ENCODE measurements around the gene TENM3. TPM values are rescaled to one million over a fixed set of nuclear protein-coding genes. Genes with fewer than 3 reads are reported as not detected.

Gene TENM3
- total RNA-seq, 1 donor from 2014 or later: not detected

DNA sequence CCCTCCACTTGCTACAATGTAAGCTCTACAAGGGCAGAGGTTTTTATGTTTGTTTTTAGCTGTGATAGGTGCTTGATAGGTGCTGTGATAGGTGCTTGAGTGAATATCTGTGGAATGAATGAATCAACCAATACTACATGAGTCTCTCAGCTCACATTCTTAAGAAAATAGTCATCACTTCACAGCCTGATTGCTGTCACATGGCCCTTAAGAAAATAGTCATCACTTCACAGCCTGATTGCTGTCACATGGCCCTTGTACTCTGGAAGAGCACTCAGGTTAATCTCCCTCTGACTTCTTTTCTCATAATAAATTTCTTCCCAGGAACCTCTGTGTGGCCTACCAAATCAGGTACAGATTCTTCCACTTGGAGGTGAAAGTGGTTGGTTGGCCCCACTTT, 335.2 kb downstream of the TENM3 start:
- intact Hi-C loops (cut with micrococcal nuclease): no loop called here

DNA sequence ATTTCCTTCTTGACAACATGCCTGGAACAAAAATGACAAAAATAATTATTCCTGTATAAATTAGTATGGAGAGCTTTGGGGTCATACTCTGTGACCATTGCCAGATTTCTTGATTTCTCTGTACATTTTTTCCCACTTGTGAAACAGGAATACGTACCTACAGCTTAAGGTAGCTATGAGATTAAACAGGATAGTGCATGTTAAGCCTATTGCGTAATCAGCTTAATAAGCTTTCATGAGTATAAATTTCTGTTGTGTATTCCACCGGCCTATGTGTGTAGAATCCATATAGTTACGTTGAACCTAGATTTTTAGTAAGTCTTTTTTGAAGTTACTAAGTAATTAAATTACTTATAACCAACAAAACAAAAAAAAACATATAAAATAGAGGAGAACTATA, 339.0 kb downstream of the TENM3 start:
- intact Hi-C loops (cut with micrococcal nuclease): no loop called here
- Mint-ChIP-seq H3K4me3 (no peak overlapping the region), H3K9me3 (no peaks in the 10 kb centered on the region), H3K27me3 (ENCODE audit: insufficient read depth) (no peaks in the 10 kb centered on the region), H3K27ac (no peak overlapping the region), H3K4me1 (ENCODE audit: low read depth) (no peaks in the 10 kb centered on the region), H3K36me3 (ENCODE audit: low read depth) (no peaks in the 10 kb centered on the region)
- DNase-seq (ENCODE audit: low spot score): no peak

More for the DNA sequence above, 335.2 kb downstream of the TENM3 start:
- Mint-ChIP-seq H3K27ac (no peak overlapping the region), H3K36me3 (ENCODE audit: low read depth) (no peaks in the 10 kb centered on the region), H3K4me1 (ENCODE audit: low read depth) (no peaks in the 10 kb centered on the region), H3K4me3 (no peak overlapping the region), H3K9me3 (no peaks in the 10 kb centered on the region), H3K27me3 (ENCODE audit: insufficient read depth) (no peaks in the 10 kb centered on the region)
- no peak for DNase-seq (ENCODE audit: low spot score)

DNA sequence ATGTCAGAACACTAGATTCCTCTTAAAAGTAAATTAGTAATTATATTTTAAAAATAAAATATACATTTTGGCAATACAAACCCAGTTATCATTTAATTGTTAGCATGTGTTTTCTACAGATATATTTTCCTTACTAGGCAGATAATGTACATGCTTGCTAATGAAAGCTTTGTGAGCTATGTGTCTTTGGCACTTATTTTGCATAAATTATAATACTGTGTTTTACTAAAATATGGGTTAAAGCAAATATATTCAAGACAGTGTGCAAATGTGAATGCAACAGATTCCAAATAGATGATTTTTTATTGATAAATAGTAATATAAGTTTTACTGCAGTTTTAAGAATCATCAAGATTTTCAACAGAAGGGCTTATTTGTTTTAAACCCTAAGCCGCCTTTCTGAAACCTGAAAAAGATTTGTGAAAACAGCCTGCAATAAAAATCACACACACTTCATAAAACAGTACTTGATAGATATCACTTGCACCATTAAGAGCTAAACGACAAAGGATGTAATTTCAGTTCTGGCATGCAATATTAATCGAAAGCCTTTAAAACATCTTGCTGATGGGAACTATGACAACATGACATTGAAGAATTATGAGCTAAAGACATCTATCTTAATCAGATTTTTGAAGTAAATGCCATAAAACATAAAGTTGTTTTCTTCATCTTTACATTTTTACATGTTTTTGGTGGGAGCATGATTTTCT, 340.7 kb downstream of the TENM3 start:
- no peaks in the 10 kb centered on the region for H3K27me3 Mint-ChIP-seq (ENCODE audit: insufficient read depth)
- no peak overlapping the region for H3K4me3 Mint-ChIP-seq
- DNase-seq (ENCODE audit: low spot score): no peak
- no peaks in the 10 kb centered on the region for H3K36me3 Mint-ChIP-seq (ENCODE audit: low read depth)
- H3K9me3 Mint-ChIP-seq: no peaks in the 10 kb centered on the region
- no peak overlapping the region for H3K27ac Mint-ChIP-seq
- intact Hi-C loops (cut with micrococcal nuclease): no loop called here
- no peaks in the 10 kb centered on the region for H3K4me1 Mint-ChIP-seq (ENCODE audit: low read depth)

DNA sequence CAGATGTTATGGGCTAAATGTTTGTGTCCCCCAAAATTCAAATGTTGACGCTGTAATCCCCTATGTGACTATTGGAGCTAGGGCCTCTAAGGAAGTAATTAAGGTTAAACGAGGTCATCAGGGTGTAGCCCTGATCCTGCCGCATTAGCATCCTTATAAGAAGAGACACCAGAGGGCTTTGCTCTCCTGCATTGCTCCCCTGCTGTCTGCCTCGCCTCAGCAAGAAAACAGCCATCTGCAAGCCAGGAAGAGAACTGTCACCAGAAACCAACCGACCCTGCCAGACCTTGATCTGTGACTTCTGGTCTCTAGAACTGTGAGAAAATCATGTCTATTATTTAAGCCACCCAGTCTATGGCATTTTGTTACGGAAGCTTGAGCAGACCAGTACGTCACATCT, 342.1 kb downstream of the TENM3 start:
- H3K27me3 Mint-ChIP-seq (ENCODE audit: insufficient read depth): no peaks in the 10 kb centered on the region
- H3K9me3 Mint-ChIP-seq: no peaks in the 10 kb centered on the region
- no peak overlapping the region for H3K27ac Mint-ChIP-seq
- H3K4me1 Mint-ChIP-seq (ENCODE audit: low read depth): no peaks in the 10 kb centered on the region
- no peaks in the 10 kb centered on the region for H3K36me3 Mint-ChIP-seq (ENCODE audit: low read depth)
- DNase-seq (ENCODE audit: low spot score): no peak
- H3K4me3 Mint-ChIP-seq: no peak overlapping the region
- intact Hi-C loops (cut with micrococcal nuclease): no loop called here

DNA sequence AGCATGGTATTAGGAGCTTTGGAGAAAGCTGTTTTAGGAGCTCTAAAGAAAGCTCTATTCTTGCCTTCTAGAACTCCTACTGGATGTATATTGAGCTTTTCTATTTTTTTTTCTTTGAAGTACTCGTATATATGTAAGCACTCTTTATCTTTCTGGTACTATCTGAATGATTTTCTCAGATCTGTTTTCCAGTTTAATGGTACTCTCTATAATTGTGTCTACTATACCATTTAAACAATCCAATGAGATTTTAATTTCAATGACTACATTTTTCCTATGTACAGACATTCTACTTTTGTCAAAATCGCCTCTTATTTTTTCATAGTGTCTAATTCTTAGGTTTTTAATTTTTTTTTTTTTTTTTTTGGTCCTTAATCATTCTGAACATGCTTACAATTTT, 345.9 kb downstream of the TENM3 start:
- no peaks in the 10 kb centered on the region for H3K9me3 Mint-ChIP-seq
- no peak for DNase-seq (ENCODE audit: low spot score)
- H3K36me3 Mint-ChIP-seq (ENCODE audit: low read depth): no peaks in the 10 kb centered on the region
- no peak overlapping the region for H3K4me3 Mint-ChIP-seq
- no peak overlapping the region for H3K27ac Mint-ChIP-seq
- intact Hi-C loops (cut with micrococcal nuclease): no loop called here
- H3K4me1 Mint-ChIP-seq (ENCODE audit: low read depth): no peaks in the 10 kb centered on the region
- H3K27me3 Mint-ChIP-seq (ENCODE audit: insufficient read depth): no peaks in the 10 kb centered on the region

DNA sequence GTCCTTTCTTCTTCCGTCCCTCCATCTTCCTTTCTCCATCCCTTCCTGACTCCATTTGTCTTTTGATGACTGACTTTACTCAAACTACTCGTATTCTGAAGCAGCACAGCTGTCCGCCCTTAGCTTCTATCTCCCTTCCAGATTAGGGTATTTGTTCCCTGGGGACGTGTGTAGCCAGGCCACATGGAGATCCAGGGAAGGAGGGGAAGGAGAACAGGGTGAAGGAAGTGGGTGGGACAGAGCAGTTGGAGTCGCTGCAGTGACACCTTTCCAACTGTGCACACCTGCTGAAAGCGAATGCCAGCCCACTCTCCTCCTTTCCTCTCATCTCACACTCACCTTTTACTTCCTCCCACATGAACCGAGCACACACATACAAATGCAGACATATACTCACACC, 350.2 kb downstream of the TENM3 start:
- H3K36me3 Mint-ChIP-seq (ENCODE audit: low read depth): no peaks in the 10 kb centered on the region
- H3K9me3 Mint-ChIP-seq: no peaks in the 10 kb centered on the region
- DNase-seq (ENCODE audit: low spot score): no peak
- no peak overlapping the region for H3K4me3 Mint-ChIP-seq
- no peaks in the 10 kb centered on the region for H3K27me3 Mint-ChIP-seq (ENCODE audit: insufficient read depth)
- H3K27ac Mint-ChIP-seq: no peak overlapping the region
- no peaks in the 10 kb centered on the region for H3K4me1 Mint-ChIP-seq (ENCODE audit: low read depth)
- intact Hi-C loops (cut with micrococcal nuclease): no loop called here

DNA sequence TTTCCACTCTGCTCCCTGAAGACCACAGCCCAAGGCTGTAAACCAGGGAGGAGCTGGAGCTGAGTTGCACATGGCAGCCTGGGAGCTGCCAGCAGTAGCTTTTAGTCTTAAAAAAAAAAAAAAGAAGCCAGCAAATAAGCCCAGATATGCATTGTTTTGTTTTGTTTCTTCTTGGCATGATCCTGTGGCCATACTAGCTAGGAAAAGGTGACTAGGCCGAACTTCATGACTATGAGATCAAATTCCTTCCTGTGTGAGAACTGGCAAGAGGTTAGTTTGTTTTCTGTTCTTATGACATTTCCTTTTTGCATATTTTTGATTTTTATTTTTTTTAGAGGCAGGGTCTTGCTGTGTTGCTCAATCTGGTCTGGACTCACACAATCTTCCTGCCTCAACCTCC, 350.7 kb downstream of the TENM3 start:
- H3K4me3 Mint-ChIP-seq: no peak overlapping the region
- no peaks in the 10 kb centered on the region for H3K4me1 Mint-ChIP-seq (ENCODE audit: low read depth)
- H3K36me3 Mint-ChIP-seq (ENCODE audit: low read depth): no peaks in the 10 kb centered on the region
- no peaks in the 10 kb centered on the region for H3K9me3 Mint-ChIP-seq
- H3K27me3 Mint-ChIP-seq (ENCODE audit: insufficient read depth): no peaks in the 10 kb centered on the region
- no peak overlapping the region for H3K27ac Mint-ChIP-seq
- intact Hi-C loops (cut with micrococcal nuclease): no loop called here
- DNase-seq (ENCODE audit: low spot score): no peak

DNA sequence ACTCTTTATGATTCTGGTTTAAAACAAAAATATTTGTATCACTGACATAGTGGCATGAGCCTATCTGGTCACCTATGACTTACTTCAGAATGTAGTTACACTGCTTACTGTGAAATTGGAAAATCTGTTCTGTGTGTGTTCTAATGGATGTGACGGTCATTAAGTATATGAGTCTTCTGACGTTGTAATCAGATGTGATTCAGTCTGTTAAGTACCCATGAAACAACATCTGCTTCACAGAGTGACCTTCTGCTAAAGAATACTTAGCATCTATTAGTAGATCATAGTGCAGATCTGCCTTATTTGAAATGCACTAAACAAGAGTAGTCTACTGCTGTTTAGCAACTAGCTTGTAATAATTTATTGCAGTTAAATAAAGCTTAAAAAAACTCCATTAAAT, 356.9 kb downstream of the TENM3 start:
- H3K27me3 Mint-ChIP-seq (ENCODE audit: insufficient read depth): no peaks in the 10 kb centered on the region
- H3K4me1 Mint-ChIP-seq (ENCODE audit: low read depth): no peaks in the 10 kb centered on the region
- no peak for DNase-seq (ENCODE audit: low spot score)
- H3K4me3 Mint-ChIP-seq: no peak overlapping the region
- no peaks in the 10 kb centered on the region for H3K9me3 Mint-ChIP-seq
- no peak overlapping the region for H3K27ac Mint-ChIP-seq
- intact Hi-C loops (cut with micrococcal nuclease): no loop called here
- no peaks in the 10 kb centered on the region for H3K36me3 Mint-ChIP-seq (ENCODE audit: low read depth)

DNA sequence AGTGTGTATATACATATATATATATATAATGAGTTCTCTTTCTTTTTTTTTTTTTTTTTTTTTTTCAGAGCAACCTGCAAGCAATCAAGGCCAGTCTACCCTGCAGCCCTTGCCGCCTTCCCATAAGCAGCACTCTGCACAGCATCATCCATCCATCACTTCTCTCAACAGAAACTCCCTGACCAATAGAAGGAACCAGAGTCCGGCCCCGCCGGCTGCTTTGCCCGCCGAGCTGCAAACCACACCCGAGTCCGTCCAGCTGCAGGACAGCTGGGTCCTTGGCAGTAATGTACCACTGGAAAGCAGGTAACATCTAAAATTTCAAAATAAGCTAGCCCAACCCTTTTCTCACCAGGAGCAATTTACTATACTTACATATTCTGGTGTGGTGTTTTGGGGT, 357.7 kb downstream of the TENM3 start:
- no peak for DNase-seq (ENCODE audit: low spot score)
- no peak overlapping the region for H3K4me3 Mint-ChIP-seq
- no peaks in the 10 kb centered on the region for H3K36me3 Mint-ChIP-seq (ENCODE audit: low read depth)
- H3K27me3 Mint-ChIP-seq (ENCODE audit: insufficient read depth): no peaks in the 10 kb centered on the region
- no peaks in the 10 kb centered on the region for H3K9me3 Mint-ChIP-seq
- intact Hi-C loops (cut with micrococcal nuclease): no loop called here
- H3K4me1 Mint-ChIP-seq (ENCODE audit: low read depth): no peaks in the 10 kb centered on the region
- H3K27ac Mint-ChIP-seq: no peak overlapping the region

DNA sequence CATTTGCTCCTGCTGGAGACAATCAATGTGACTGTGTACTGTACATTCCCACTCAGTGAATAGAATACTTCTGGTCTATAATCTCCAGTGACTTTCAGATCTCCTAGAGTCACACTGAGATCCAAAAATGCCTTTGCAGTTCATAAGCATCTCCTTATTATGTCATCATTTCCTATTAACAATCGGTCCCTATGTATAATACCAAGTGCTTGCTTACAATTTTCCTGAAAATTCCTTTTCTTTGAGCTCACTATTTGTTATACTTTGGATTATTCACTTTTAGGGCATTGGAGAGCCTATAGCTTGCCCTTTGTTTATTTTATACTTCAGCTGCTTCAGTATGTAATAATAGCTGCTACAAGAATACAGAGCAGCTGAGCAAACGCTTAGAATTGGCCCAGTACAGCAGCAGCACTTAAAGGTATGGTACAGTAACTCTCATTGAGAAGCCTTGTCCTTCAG, 361.0 kb downstream of the TENM3 start:
- Mint-ChIP-seq H3K4me3 (no peak overlapping the region), H3K27me3 (ENCODE audit: insufficient read depth) (no peaks in the 10 kb centered on the region), H3K9me3 (no peaks in the 10 kb centered on the region), H3K27ac (no peak overlapping the region), H3K4me1 (ENCODE audit: low read depth) (no peaks in the 10 kb centered on the region), H3K36me3 (ENCODE audit: low read depth) (no peaks in the 10 kb centered on the region)
- intact Hi-C loops (cut with micrococcal nuclease): no loop called here
- no peak for DNase-seq (ENCODE audit: low spot score)

DNA sequence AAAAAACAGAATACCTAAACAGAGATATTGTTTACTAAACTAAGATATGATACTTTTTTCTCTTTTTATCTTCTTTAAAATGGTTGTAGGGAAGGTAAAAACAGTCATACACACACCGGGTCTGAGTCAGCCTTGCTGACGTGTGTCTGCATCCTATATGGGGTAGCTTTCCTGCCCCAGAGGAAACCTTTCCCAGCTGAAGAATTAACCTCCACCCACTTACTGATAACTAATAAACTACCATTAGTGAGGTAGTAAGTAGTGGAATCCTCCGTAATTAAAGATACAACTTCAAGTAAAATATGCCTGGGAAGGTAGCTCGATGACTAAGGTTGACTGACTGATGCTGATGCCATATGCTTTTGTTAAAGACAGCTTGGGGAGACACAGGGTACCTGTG, 361.8 kb downstream of the TENM3 start:
- H3K4me3 Mint-ChIP-seq: no peak overlapping the region
- no peaks in the 10 kb centered on the region for H3K9me3 Mint-ChIP-seq
- no peak overlapping the region for H3K27ac Mint-ChIP-seq
- no peak for DNase-seq (ENCODE audit: low spot score)
- intact Hi-C loops (cut with micrococcal nuclease): no loop called here
- no peaks in the 10 kb centered on the region for H3K36me3 Mint-ChIP-seq (ENCODE audit: low read depth)
- no peaks in the 10 kb centered on the region for H3K27me3 Mint-ChIP-seq (ENCODE audit: insufficient read depth)
- no peaks in the 10 kb centered on the region for H3K4me1 Mint-ChIP-seq (ENCODE audit: low read depth)

DNA sequence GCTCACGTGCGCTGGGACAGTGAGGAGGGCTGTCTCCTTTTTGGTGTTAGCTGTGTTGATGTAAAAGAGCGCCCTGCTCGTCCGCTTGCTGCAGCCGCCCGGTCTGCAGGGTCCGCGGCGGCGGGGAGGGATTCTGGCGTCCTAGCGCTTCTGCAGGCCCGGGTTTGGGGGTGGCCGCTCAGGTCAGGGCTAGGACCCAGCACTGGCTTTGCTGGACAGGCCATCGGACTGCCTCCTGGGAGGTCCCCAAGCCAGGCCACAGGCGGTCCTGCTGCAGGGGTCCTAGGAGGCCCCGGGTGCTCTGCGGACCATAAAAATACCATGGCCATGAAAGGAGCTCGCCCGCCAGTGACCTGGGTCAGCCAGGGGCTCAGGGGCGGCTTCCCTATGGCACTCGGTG, 365.3 kb downstream of the TENM3 start:
- Mint-ChIP-seq H3K9me3 (no peaks in the 10 kb centered on the region), H3K4me3 (no peak overlapping the region), H3K4me1 (ENCODE audit: low read depth) (no peaks in the 10 kb centered on the region), H3K27me3 (ENCODE audit: insufficient read depth) (peaks cover 2% of the 10 kb centered on the region), H3K36me3 (ENCODE audit: low read depth) (no peaks in the 10 kb centered on the region), H3K27ac (no peak overlapping the region)
- no peak for DNase-seq (ENCODE audit: low spot score)
- intact Hi-C loops (cut with micrococcal nuclease): no loop called here

DNA sequence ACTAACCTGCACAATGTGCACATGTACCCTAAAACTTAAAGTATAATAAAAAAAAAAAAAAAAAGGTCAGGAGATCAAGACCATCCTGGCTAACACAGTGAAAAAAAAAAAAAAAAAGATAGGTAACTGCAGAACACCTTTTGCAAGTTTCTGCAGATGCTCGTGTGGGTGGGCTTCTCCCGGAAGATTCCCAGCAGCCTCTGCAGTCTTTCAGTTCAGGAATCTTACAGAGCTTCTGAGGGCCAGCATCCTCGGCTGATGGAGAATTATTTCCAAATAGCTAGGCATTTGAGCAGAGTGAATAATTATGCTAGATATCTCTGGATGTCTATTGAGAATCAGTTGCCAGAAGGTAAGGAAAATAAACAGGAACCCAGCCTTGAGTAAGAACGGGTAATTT, 373.3 kb downstream of the TENM3 start:
- intact Hi-C loops (cut with micrococcal nuclease): no loop called here
- Mint-ChIP-seq H3K27ac (no peak overlapping the region), H3K36me3 (ENCODE audit: low read depth) (no peaks in the 10 kb centered on the region), H3K27me3 (ENCODE audit: insufficient read depth) (peaks cover 2% of the 10 kb centered on the region), H3K4me3 (no peak overlapping the region), H3K9me3 (no peaks in the 10 kb centered on the region), H3K4me1 (ENCODE audit: low read depth) (no peaks in the 10 kb centered on the region)
- DNase-seq (ENCODE audit: low spot score): no peak

DNA sequence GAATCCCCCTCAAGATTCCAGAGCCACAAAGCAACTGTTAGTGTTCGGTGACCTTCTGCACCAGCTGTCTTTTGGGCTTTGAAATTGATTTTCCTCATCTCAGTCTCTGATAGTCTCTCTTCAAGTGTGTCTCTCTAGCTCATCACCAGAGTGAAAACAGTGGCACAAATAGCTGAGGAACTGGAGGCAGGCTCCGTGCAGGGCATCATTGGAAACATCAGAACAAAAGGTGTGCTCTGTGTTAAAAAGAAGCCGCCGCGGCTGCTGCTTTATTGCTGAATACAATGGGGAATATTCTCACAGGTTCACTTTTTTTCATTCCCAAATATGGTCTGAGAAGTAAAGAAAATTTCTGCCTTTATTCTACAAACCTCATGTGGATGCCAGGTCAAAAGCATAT, 376.5 kb downstream of the TENM3 start:
- H3K27me3 Mint-ChIP-seq (ENCODE audit: insufficient read depth): no peaks in the 10 kb centered on the region
- no peaks in the 10 kb centered on the region for H3K4me1 Mint-ChIP-seq (ENCODE audit: low read depth)
- intact Hi-C loops (cut with micrococcal nuclease): no loop called here
- no peak overlapping the region for H3K4me3 Mint-ChIP-seq
- DNase-seq (ENCODE audit: low spot score): no peak
- no peaks in the 10 kb centered on the region for H3K36me3 Mint-ChIP-seq (ENCODE audit: low read depth)
- H3K27ac Mint-ChIP-seq: no peak overlapping the region
- H3K9me3 Mint-ChIP-seq: no peaks in the 10 kb centered on the region
